ENCODE results near the gene BRSK1. TPM values are rescaled to one million over a fixed set of nuclear protein-coding genes. Genes with fewer than 3 reads are reported as not detected.

The BRSK1 gene
- total RNA-seq, 8 experiments from 2014 or later = 1.4 to 102 (median 77.8) TPM

DNA sequence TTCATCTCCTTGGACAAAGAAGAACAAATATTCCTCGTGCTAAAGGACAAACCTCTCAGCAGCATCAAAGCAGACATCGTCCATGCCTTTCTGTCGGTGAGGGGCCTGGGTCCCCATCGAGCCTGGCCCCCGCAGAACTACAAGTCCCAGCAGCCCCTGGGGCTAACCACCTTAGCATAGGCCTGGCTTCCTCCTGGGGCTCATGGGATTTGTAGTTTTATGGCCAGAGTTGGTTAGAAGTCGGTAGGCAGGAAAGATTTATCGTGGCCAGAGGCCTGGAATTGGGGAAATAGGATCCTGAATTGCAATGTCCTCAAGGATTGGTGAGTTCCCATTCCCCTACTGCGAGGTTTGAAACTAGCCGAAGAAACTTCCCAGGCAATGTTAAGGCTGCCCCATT is 21.7 kb downstream of the BRSK1 start:
- in situ Hi-C loops (cut with MboI; ENCODE audit: low pct_unique_long_range_greater_than_20kb in 2 of 9, low sequenced_read_pairs in 9 of 9, unreplicated experiment in 9 of 9) = no loop called here
- H3K4me1 ChIP-seq (replicated peaks in 1 of 2) = peaks cover 15 to 22% of the 10 kb centered on the region in 2 donors
- ATAC-seq (replicated peaks in 6 of 8) = peak in 2 of 8 experiments; percentile 11 to 56
- WGBS, 10 experiments = 40 to 98% (median 64%) methylated on average over 1 to 4 of the region's 9 CpGs; no CpG with 5 or more reads in 3 of the 10 experiments
- H3K27ac ChIP-seq = no peak overlapping the region
- no peak overlapping the region for H3K4me3 ChIP-seq

DNA sequence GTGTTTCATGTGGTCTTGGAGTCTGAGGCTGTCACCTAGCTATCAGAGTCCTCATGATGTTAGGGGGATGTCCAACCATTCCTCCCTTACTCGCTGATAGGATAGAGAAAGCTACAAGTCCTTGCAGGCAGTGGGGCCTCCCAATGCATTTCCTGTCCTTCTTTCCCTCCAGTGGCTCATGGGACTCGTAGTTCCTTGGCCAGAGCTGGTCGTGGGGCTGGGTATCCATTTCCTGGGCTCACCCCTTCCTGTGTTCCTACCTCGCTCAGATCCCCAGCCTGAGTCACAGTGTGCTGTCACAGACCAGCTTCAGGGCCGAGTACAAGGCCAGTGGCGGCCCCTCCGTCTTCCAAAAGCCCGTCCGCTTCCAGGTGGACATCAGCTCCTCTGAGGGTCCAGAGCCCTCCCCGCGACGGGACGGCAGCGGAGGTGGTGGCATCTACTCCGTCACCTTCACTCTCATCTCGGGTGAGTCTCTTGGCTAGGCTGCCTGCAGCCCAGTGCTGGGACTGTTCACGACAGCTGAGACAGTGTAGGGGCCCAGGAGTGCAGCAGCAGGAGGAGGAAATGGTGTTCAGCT is 22.3 kb downstream of the BRSK1 start:
- Histone ChIP-seq H3K4me3 (no peak overlapping the region), H3K27ac (no peak overlapping the region), H3K4me1 (replicated peaks in 1 of 2) (peaks cover 9 to 19% of the 10 kb centered on the region in 2 donors)
- in situ Hi-C loops (cut with MboI; ENCODE audit: low pct_unique_long_range_greater_than_20kb in 2 of 9, low sequenced_read_pairs in 9 of 9, unreplicated experiment in 9 of 9) = no loop called here
- WGBS, 10 experiments = 50 to 100% (median 79%) methylated on average over 1 to 9 of the region's 17 CpGs; no CpG with 5 or more reads in 2 of the 10 experiments
- no peak for ATAC-seq (replicated peaks in 6 of 8)

DNA sequence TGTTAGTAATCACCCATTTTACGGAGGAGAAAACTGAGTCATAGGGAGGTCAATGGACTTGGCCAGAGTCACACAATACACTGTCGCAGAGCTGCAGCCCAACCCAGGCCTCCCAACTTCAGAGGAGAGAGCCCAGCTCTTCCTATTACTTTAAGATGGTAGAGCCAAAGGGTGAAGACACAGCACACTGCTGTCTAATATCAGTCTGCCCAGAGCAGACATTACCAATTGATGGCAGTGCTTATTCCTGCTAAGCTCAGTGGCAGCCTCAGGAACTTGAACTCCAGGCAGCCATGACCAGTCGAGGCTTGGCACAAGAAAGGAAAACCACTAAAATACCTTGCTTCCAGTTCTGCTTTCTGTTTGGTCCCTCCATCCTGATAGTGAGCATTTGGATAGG is 22.9 kb downstream of the BRSK1 start:
- ATAC-seq (replicated peaks in 6 of 8) = no peak
- in situ Hi-C loops (cut with MboI; ENCODE audit: low pct_unique_long_range_greater_than_20kb in 2 of 9, low sequenced_read_pairs in 9 of 9, unreplicated experiment in 9 of 9) = no loop called here
- no peak overlapping the region for H3K4me3 ChIP-seq
- WGBS, 10 experiments = 60 to 100% (median 94%) methylated on average over 1 to 3 of the region's 3 CpGs; no CpG with 5 or more reads in 4 of the 10 experiments
- H3K27ac ChIP-seq = no peak overlapping the region
- H3K4me1 ChIP-seq (replicated peaks in 1 of 2) = peaks cover 3 to 13% of the 10 kb centered on the region in 2 donors

DNA sequence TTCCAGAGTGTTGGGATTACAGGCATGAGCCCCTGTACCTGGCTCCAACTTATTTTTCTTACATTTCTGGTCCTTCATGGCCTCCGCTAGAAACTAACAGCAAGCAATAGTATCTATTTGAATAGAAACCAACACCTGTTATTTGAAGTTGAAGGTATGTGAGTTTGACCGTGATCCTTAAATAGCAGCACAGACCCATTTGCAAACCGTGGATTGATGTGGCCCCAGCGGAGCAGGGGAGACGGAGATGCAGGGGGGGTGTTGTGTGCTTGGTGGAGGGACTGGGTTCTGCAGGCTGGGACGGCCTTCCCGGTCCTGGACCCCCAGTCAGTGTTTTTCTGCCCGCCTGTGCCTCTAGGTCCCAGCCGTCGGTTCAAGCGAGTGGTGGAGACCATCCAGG is 24.5 kb downstream of the BRSK1 start:
- Histone ChIP-seq H3K4me3 (no peak overlapping the region), H3K4me1 (replicated peaks in 1 of 2) (peaks cover 0 to 7% of the 10 kb centered on the region in 2 donors), H3K27ac (no peak overlapping the region)
- ATAC-seq (replicated peaks in 6 of 8) = no peak
- 80 to 100% (median 96%) methylated on average over 1 to 3 of the region's 11 CpGs; no CpG with 5 or more reads in 4 of the 10 experiments for WGBS, 10 experiments
- in situ Hi-C loops (cut with MboI; ENCODE audit: low pct_unique_long_range_greater_than_20kb in 2 of 9, low sequenced_read_pairs in 9 of 9, unreplicated experiment in 9 of 9) = no loop called here

DNA sequence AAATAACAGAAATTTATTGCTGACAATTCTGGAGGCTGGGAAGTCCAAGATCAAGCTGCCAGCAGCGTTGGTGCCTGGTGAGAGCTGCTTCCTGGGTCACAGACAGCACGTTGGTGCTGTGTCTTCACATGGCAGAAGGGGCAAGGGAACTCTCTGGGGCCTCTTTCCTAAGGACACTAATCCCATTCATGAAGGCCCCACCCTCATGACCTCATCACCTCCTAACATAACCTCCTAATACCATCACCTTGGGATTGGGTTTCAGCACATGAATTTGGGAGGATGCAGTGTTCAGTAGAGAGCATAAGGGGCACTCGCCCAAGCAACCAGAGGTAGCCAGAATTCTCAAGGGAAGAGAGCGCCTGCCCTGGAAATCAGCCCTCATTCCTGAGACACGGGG is 25.7 kb downstream of the BRSK1 start:
- H3K27ac ChIP-seq = no peak overlapping the region
- peaks cover 0 to 7% of the 10 kb centered on the region in 2 donors for H3K4me1 ChIP-seq (replicated peaks in 1 of 2)
- in situ Hi-C loops (cut with MboI; ENCODE audit: low pct_unique_long_range_greater_than_20kb in 2 of 9, low sequenced_read_pairs in 9 of 9, unreplicated experiment in 9 of 9) = no loop called here
- ATAC-seq (replicated peaks in 6 of 8) = no peak
- WGBS, 10 experiments = 20 to 100% (median 94%) methylated on average over 1 to 3 of the region's 5 CpGs; no CpG with 5 or more reads in 5 of the 10 experiments
- H3K4me3 ChIP-seq = no peak overlapping the region

DNA sequence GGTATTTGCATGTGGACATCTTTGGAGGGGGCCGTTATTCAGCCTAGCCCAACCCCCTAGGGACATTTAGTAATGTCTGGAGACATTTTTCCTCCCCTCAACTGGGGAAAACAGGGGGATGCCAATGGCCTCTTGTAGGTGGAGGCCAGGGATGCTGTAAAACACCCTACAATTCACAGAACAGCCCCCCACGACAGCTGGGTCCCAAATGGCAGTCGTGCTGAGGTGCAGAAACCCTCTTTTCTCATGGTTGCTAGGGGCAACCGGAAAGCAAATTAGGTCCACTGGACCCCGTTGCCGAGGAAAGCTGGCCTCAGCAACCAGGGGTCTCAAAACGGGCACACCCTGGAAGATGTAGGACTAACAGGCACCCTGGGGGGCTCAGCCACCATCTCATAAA is 26.7 kb downstream of the BRSK1 start:
- ATAC-seq (replicated peaks in 6 of 8) = no peak
- WGBS, 10 experiments = 14 to 100% (median 59%) methylated on average over 1 to 3 of the region's 7 CpGs; no CpG with 5 or more reads in 4 of the 10 experiments
- no peak overlapping the region for H3K27ac ChIP-seq
- peaks cover 0 to 7% of the 10 kb centered on the region in 2 donors for H3K4me1 ChIP-seq (replicated peaks in 1 of 2)
- no peak overlapping the region for H3K4me3 ChIP-seq
- in situ Hi-C loops (cut with MboI; ENCODE audit: low pct_unique_long_range_greater_than_20kb in 2 of 9, low sequenced_read_pairs in 9 of 9, unreplicated experiment in 9 of 9) = no loop called here

DNA sequence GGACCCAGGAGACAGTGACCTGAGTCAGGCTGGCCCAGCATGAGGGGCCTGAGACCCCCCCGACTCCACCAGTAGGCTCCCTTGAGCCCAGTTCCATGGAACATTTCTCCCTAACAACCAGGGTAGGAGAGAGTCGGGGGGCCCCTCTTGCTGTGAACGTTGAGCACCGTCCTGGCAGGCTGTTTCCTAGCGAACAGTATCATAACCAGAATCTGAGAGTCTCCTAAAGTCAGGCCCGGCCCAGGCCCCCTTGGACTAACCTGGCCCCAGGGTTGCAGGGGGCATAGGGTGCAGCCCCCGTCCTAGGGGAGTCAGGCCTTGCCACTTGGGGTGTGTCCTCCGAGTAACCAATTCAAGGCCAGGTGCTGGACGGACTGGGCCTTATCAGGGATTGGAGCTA is 27.6 kb downstream of the BRSK1 start:
- in situ Hi-C loops (cut with MboI; ENCODE audit: low pct_unique_long_range_greater_than_20kb in 2 of 9, low sequenced_read_pairs in 9 of 9, unreplicated experiment in 9 of 9) = no loop called here
- ATAC-seq (replicated peaks in 6 of 8) = peak in 2 of 8 experiments; percentile 18 to 19
- Histone ChIP-seq H3K27ac (no peak overlapping the region), H3K4me1 (replicated peaks in 1 of 2) (peaks cover 0 to 7% of the 10 kb centered on the region in 2 donors), H3K4me3 (no peak overlapping the region)
- WGBS, 10 experiments = 100% methylated on average over 1 of the region's 9 CpGs; no CpG with 5 or more reads in 7 of the 10 experiments

DNA sequence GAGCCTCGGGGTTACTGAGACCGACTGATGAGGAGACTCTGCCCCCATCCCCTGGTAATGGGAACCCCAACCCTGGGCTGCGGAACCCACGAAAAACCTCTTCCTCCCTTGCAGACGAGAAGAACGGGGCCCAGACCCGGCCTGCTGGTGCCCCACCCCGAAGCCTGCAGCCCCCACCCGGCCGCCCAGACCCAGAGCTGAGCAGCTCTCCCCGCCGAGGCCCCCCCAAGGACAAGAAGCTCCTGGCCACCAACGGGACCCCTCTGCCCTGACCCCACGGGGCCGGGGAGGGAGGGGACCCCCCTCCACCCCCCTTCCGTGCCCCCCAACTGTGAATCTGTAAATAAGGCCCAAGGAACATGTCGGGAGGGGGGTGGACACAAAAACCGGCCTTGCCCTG is 28.0 kb downstream of the BRSK1 start:
- in situ Hi-C loops (cut with MboI; ENCODE audit: low pct_unique_long_range_greater_than_20kb in 2 of 9, low sequenced_read_pairs in 9 of 9, unreplicated experiment in 9 of 9) = no loop called here

DNA sequence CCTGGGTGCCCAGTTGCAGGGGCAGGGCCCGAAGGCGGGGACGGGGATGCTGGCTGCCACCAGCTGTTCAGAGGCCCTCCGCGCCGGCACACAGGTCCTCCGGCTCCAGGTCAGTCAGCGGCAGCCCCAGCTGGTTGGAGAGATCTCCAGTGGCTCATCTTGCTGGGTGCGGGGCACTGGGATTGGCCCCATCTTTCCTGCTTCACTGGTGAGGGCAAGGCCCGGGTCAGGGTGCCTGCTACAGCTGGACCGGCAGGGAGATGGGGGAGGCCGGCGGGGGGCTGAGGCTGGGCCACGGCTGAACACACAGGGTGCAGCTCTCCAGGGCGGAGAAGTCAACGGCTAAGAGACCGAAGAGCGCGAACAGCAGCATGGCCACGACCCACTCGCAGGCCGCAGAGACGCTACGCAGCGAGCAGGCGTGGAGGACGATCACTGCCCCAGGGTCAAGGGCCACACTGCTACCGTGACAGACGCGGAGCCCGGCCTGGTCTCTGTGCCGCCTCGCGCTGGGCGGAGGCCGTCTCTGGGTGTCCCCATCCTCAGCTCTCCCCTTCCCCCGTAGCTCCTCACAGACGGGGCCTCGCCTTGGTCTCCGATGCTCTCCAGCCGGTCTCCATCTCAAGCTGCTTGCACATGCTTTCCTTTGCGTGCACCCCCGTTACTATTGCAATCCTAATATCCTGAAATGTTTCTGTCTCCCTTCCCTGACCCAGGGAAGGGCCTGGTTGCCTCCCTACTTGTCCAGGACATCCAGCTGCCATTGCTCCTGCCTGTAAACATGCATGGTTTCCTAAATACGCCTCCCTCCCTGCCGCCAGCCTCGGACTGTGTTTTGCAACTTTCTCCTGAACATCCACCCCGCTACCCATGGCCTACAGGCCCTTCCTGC is 29.1 kb downstream of the BRSK1 start:
- Histone ChIP-seq H3K4me3 (no peak overlapping the region), H3K4me1 (replicated peaks in 1 of 2) (peaks cover 0 to 7% of the 10 kb centered on the region in 2 donors), H3K27ac (no peak overlapping the region)
- ATAC-seq (replicated peaks in 6 of 8) = peak in 6 of 8 experiments; percentile 10 to 49 (median 38)
- 40 to 87% (median 60%) methylated on average over 1 to 15 of the region's 47 CpGs; no CpG with 5 or more reads in 5 of the 10 experiments for WGBS, 10 experiments
- in situ Hi-C loops (cut with MboI; ENCODE audit: low pct_unique_long_range_greater_than_20kb in 2 of 9, low sequenced_read_pairs in 9 of 9, unreplicated experiment in 9 of 9) = no loop called here

More for the DNA sequence above, 28.0 kb downstream of the BRSK1 start:
- peak in 1 of 8 experiments; percentile 4 for ATAC-seq (replicated peaks in 6 of 8)
- H3K27ac ChIP-seq = no peak overlapping the region
- H3K4me1 ChIP-seq (replicated peaks in 1 of 2) = peaks cover 0 to 7% of the 10 kb centered on the region in 2 donors
- WGBS, 10 experiments = 57 to 100% (median 94%) methylated on average over 1 to 6 of the region's 18 CpGs; no CpG with 5 or more reads in 7 of the 10 experiments
- no peak overlapping the region for H3K4me3 ChIP-seq

DNA sequence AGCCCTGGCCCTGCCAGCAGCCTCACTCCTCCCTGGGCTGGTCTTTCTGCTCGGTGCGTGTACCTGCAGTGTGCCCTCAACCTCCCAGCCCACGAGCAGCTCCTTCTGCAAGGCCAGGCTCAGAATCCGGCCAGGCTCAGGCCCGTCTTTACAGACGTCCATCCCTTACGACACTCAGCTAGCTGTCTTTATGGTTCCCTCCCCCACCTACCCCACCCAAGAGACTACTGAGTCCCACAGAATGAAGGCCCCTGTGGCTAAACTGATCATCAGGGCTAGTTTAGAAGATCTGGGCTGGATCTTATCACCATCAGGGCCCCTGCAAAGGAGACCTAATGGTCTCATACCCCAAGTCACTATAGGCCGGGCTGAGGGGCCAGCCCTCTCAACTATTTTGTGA is 30.6 kb downstream of the BRSK1 start:
- H3K4me3 ChIP-seq = no peak overlapping the region
- H3K27ac ChIP-seq = no peak overlapping the region
- in situ Hi-C loops (cut with MboI; ENCODE audit: low pct_unique_long_range_greater_than_20kb in 2 of 9, low sequenced_read_pairs in 9 of 9, unreplicated experiment in 9 of 9) = no loop called here
- ATAC-seq (replicated peaks in 6 of 8) = no peak
- peaks cover 0 to 7% of the 10 kb centered on the region in 2 donors for H3K4me1 ChIP-seq (replicated peaks in 1 of 2)
- 67 to 100% (median 87%) methylated on average over 1 to 4 of the region's 8 CpGs; no CpG with 5 or more reads in 4 of the 10 experiments for WGBS, 10 experiments

DNA sequence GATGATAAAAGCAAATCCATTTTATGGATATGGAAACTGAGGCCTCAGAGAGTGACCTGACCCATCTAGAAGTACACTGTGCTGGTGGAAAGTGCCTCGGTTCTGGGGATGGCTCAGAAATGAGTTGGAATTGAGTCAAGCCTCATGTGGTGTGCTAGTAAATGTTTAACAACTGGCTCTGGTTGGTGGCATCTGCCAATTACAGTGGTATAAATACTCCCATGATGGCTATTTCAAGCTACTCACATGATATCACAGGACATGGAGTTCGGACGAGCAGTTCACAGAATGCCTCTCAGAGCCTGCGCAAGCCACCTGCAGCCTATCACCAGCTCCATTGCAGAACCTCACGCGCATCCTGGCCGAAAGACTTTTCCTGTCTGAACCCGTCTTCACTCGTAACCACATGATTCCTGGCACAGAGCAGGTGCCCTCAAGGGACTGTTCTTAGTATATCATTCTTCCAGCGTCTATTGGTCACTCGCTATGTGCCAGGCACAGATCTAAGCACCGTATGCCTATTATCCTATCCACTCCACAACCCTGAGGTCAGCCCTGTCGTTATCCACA is 32.2 kb downstream of the BRSK1 start:
- Histone ChIP-seq H3K27ac (no peak overlapping the region), H3K4me1 (replicated peaks in 1 of 2) (peaks cover 0 to 2% of the 10 kb centered on the region in 2 donors), H3K4me3 (no peak overlapping the region)
- in situ Hi-C loops (cut with MboI; ENCODE audit: low pct_unique_long_range_greater_than_20kb in 2 of 9, low sequenced_read_pairs in 9 of 9, unreplicated experiment in 9 of 9) = no loop called here
- 50 to 80% (median 60%) methylated on average over 2 to 7 of the region's 13 CpGs; no CpG with 5 or more reads in 5 of the 10 experiments for WGBS, 10 experiments
- no peak for ATAC-seq (replicated peaks in 6 of 8)

DNA sequence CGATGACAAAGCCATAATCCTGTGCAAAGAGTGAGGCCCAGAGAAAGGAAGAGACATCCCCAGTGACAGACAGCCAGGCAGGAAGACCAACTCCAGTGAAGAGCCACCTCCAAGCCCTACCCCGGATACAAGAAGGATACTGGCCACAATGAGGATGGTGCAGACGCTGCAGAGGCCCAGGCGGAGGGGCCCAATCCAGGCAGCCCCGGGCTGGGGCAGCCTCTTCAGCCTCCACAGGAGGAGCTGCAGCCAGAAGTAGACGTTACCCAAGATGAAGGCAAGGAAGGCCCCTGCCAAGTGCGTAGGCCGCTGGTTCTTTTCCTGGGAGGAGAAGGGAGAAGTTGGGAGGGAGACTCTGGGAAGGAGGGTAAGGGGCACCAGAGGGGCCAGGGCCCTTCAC is 32.8 kb downstream of the BRSK1 start:
- WGBS, 10 experiments = 53 to 87% (median 86%) methylated on average over 1 to 6 of the region's 8 CpGs; no CpG with 5 or more reads in 7 of the 10 experiments
- no peak overlapping the region for H3K4me3 ChIP-seq
- in situ Hi-C loops (cut with MboI; ENCODE audit: low pct_unique_long_range_greater_than_20kb in 2 of 9, low sequenced_read_pairs in 9 of 9, unreplicated experiment in 9 of 9) = no loop called here

DNA sequence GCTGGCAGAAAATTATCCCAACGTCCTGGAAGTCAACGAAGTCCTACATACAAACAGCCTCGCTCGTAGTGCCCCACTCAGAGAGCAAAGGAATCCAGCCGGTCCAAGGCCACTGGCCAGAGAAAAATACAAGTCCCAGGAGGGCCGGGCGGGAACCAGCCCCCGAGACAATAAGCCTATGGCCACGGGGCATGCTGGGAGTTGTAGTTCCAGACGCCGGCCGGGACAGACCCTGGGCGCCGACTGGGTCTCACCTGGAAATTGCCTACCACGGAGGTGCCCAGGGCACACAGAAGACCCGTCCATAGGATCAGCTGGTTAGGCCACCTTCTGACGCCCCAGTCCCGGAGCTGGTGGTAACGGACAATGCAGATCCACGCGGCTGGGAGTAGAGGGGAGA is 36.0 kb downstream of the BRSK1 start:
- peaks cover 0 to 2% of the 10 kb centered on the region in 2 donors for H3K4me1 ChIP-seq (replicated peaks in 1 of 2)
- ATAC-seq (replicated peaks in 6 of 8) = peak; percentile 76 to 98 (median 94)
- 0 to 52% (median 13%) methylated on average over 1 to 13 of the region's 21 CpGs; no CpG with 5 or more reads in 4 of the 10 experiments for WGBS, 10 experiments
- no peak overlapping the region for H3K27ac ChIP-seq
- H3K4me3 ChIP-seq = peak overlapping the region in 2 of 5 donors; percentile 15 to 16
- in situ Hi-C loops (cut with MboI; ENCODE audit: low pct_unique_long_range_greater_than_20kb in 2 of 9, low sequenced_read_pairs in 9 of 9, unreplicated experiment in 9 of 9) = no loop called here

More for the DNA sequence above, 32.8 kb downstream of the BRSK1 start:
- peaks cover 0 to 2% of the 10 kb centered on the region in 2 donors for H3K4me1 ChIP-seq (replicated peaks in 1 of 2)
- no peak for ATAC-seq (replicated peaks in 6 of 8)
- H3K27ac ChIP-seq = no peak overlapping the region

Measured in motor neuron (in vitro differentiated cells).